SK-N-SH treated with all-trans-retinoic acid at 6 μM for 48 hours (cell line): ENCODE data around the gene UBASH3A.

ENCODE experiments used
- ATAC-seq: fragments of 200-7000 bp; cut with Tn5 transposase; 3 replicates; pipeline ENCODE4 v1.9.1; 2020; ENCODE audit warnings: mild to moderate bottlenecking, moderate library complexity
- ARNTL ChIP-seq: fragments of 450-650 bp; formaldehyde crosslinking; IDR thresholded peaks from 2 replicates; pipeline ENCODE4 v1.5.0; 2020; ENCODE audit warnings: low read depth, mild to moderate bottlenecking, moderate library complexity, borderline replicate concordance
- BACH2 ChIP-seq: fragments of 250-450 bp; sonication (Bioruptor Pico); IDR thresholded peaks from 2 replicates; pipeline ENCODE4 v1.9.0; 2021; ENCODE audit warnings: mild to moderate bottlenecking, borderline replicate concordance
- CREB5 ChIP-seq: fragments of 250-450 bp; sonication (Bioruptor Pico); IDR thresholded peaks from 2 replicates; pipeline ENCODE4 v1.5.1; 2020; ENCODE audit warnings: low read depth, mild to moderate bottlenecking, moderate library complexity
- CSDC2 ChIP-seq: fragments of 250-450 bp; sonication (Bioruptor Pico); IDR thresholded peaks from 2 replicates; pipeline ENCODE4 v1.5.0; 2020; ENCODE audit warnings: mild to moderate bottlenecking, moderate library complexity
- ESRRG ChIP-seq: fragments of 250-450 bp; sonication (Bioruptor Pico); IDR thresholded peaks from 2 replicates; pipeline ENCODE4 v1.6.1; 2021; ENCODE audit warnings: mild to moderate bottlenecking
- GLIS3 ChIP-seq: fragments of 250-450 bp; sonication (Bioruptor Pico); IDR thresholded peaks from 2 replicates; pipeline ENCODE4 v1.5.0; 2020; ENCODE audit warnings: mild to moderate bottlenecking, moderate library complexity
- ISL1 ChIP-seq: fragments of 250-450 bp; sonication (Bioruptor Pico); IDR thresholded peaks from 2 replicates; pipeline ENCODE4 v2.1.2; 2022; ENCODE audit warnings: mild to moderate bottlenecking, moderate library complexity
- PPARA ChIP-seq: fragments of 250-450 bp; sonication (Bioruptor Pico); IDR thresholded peaks from 2 replicates; pipeline ENCODE4 v1.5.0; 2020; ENCODE audit warnings: mild to moderate bottlenecking, borderline replicate concordance
- RARB ChIP-seq: fragments of 250-450 bp; sonication (Bioruptor Pico); IDR thresholded peaks from 2 replicates; pipeline ENCODE4 v1.8.0; 2021; ENCODE audit warnings: mild to moderate bottlenecking, moderate library complexity
- SNAI2 ChIP-seq: fragments of 250-450 bp; sonication (Bioruptor Pico); IDR thresholded peaks from 2 replicates; pipeline ENCODE4 v1.5.0; 2020; ENCODE audit warnings: mild to moderate bottlenecking, moderate library complexity
- TCF4 ChIP-seq: fragments of 250-450 bp; sonication (Bioruptor Pico); IDR thresholded peaks from 2 replicates; pipeline ENCODE4 v1.8.0; 2021; ENCODE audit warnings: mild to moderate bottlenecking, moderate library complexity, borderline replicate concordance
- TOX ChIP-seq: fragments of 250-450 bp; sonication (Bioruptor Pico); IDR thresholded peaks from 2 replicates; pipeline ENCODE4 v1.8.0; 2021; ENCODE audit warnings: mild to moderate bottlenecking, moderate library complexity, borderline replicate concordance
- TSHZ2 ChIP-seq: fragments of 250-450 bp; sonication (Bioruptor Pico); IDR thresholded peaks from 2 replicates; pipeline ENCODE4 v1.5.0; 2020; ENCODE audit warnings: mild to moderate bottlenecking, moderate library complexity
- ZC3H10 ChIP-seq: fragments of 250-450 bp; sonication (Bioruptor Pico); IDR thresholded peaks from 2 replicates; pipeline ENCODE4 v1.5.1; 2021; ENCODE audit warnings: mild to moderate bottlenecking, moderate library complexity
- ZFP3 ChIP-seq: fragments of 250-450 bp; sonication (Bioruptor Pico); IDR thresholded peaks from 2 replicates; pipeline ENCODE4 v1.5.0; 2020; ENCODE audit warnings: mild to moderate bottlenecking, moderate library complexity
- ZFP30 ChIP-seq: fragments of 450-650 bp; formaldehyde crosslinking; IDR thresholded peaks from 2 replicates; pipeline ENCODE4 v1.5.0; 2022; ENCODE audit warnings: mild to moderate bottlenecking, moderate library complexity
- ZNF565 ChIP-seq: fragments of 450-650 bp; formaldehyde crosslinking; conservative IDR thresholded peaks from 2 replicates; pipeline ENCODE4 v1.5.0; 2020; ENCODE audit warnings: low read depth, mild to moderate bottlenecking, moderate library complexity
- ZNF70 ChIP-seq: fragments of 450-650 bp; formaldehyde crosslinking; IDR thresholded peaks from 2 replicates; pipeline ENCODE4 v1.5.0; 2020; ENCODE audit warnings: mild to moderate bottlenecking, moderate library complexity
- ZNF8 ChIP-seq: fragments of 450-650 bp; formaldehyde crosslinking; IDR thresholded peaks from 2 replicates; pipeline ENCODE4 v1.5.0; 2020; ENCODE audit warnings: mild to moderate bottlenecking, moderate library complexity
- TF ChIP-seq, protein P1 (sequence below): fragments of 250-450 bp; sonication (Bioruptor Pico); IDR thresholded peaks from 2 replicates; pipeline ENCODE4 v1.5.1; 2021; ENCODE audit warnings: mild to moderate bottlenecking, moderate library complexity
- TF ChIP-seq, protein P2 (sequence below): fragments of 250-450 bp; sonication (Bioruptor Pico); IDR thresholded peaks from 2 replicates; pipeline ENCODE4 v1.8.0; 2021; ENCODE audit warnings: low read depth, mild to moderate bottlenecking, moderate library complexity, borderline replicate concordance
- TF ChIP-seq, protein P3 (sequence below): fragments of 250-450 bp; sonication (Bioruptor Pico); IDR thresholded peaks from 2 replicates; pipeline ENCODE4 v1.8.0; 2020; ENCODE audit warnings: mild to moderate bottlenecking, moderate library complexity, borderline replicate concordance

UBASH3A gene, protein sequence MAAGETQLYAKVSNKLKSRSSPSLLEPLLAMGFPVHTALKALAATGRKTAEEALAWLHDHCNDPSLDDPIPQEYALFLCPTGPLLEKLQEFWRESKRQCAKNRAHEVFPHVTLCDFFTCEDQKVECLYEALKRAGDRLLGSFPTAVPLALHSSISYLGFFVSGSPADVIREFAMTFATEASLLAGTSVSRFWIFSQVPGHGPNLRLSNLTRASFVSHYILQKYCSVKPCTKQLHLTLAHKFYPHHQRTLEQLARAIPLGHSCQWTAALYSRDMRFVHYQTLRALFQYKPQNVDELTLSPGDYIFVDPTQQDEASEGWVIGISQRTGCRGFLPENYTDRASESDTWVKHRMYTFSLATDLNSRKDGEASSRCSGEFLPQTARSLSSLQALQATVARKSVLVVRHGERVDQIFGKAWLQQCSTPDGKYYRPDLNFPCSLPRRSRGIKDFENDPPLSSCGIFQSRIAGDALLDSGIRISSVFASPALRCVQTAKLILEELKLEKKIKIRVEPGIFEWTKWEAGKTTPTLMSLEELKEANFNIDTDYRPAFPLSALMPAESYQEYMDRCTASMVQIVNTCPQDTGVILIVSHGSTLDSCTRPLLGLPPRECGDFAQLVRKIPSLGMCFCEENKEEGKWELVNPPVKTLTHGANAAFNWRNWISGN

DNA sequence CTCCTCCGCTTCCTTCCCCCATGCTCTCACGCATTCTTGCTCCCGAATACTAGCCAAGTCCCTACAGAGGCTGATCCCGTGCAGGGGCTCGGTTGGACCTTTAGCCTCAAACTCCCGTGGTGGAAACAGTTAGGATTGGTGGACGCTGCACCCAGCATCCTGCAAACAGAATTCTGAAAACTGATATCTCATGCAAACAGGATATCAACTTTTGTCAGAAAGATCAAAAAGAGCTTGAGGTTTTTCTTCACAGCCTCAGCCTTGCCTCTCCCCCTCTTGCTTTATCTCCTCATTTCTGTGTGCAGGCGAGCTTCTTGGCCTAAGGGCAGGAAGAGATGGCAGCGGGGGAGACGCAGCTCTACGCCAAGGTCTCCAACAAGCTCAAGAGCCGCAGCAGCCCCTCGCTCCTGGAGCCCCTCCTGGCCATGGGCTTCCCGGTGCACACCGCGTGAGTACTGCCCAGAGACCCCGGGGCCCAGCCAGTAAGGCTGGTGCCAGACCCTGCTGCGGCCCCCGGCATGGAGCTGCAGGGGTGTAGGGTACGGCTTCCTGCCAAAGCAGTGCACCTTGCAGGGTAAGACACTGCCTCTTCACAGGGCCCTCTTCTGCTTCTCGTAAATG lies at the start of gene UBASH3A:
UBASH3A (plus strand) TSS at position 292 of the 621 bp plus-strand sequence; CDS start at position 336, 44 bp downstream.
- no peak for ATAC-seq
- TF ChIP-seq TOX (no peak), GLIS3 (CRISPR knock-in tag) (no peak), CSDC2 (no peak), TSHZ2 (CRISPR knock-in tag) (no peak), PPARA (CRISPR knock-in tag) (no peak), ZFP3 (CRISPR knock-in tag) (no peak)

DNA sequence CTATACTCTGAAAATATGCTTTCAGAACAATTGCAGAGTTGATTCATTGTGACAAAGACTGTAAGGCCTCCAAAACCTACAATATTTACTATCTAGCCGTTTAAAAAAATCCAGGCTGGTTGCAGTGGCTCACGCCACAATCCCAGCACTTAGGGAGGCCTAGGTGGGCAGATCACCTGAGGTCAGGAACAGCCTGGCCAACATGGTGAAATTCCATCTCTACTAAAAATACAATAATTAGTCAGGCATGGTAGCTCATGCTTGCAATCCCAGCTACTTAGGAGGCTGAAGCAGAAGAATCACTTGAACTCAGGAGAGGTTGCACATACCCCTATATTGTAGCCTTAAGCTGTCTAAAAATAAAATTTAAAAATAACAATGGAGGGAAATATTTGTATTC lies 47.7 kb upstream of the UBASH3A start:
- no peak for ATAC-seq
- TF ChIP-seq BACH2: no peak
- no peak for TF ChIP-seq ZNF8 (CRISPR knock-in tag)
- TF ChIP-seq ZFP30 (CRISPR knock-in tag): no peak

DNA sequence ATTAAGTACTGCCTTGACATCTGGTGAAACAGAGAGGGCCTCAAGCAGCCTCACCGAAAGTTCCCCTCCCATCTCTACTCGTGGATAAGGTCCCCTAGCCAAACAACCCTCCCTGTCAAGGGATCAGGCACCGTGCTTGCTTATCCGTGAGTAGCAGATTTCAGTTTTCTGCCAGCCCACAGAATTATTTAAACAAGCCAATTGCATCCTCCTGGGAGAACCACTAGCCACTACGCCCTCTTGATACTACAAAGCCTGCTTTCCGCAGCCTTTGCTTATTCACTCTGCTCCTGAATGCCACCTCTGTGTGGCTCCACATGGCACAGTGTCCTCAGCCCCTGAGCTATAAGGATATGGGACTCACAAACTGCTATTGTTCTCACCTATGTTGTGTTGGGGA lies 47.1 kb upstream of the UBASH3A start:
- TF ChIP-seq ZNF8 (CRISPR knock-in tag) (no peak), TCF4 (no peak), ESRRG (CRISPR knock-in tag) (no peak), RARB (no peak), ZNF565 (no peak), SNAI2 (no peak), GLIS3 (CRISPR knock-in tag) (no peak), TOX (no peak), TSHZ2 (CRISPR knock-in tag) (no peak), CSDC2 (no peak), ZC3H10 (CRISPR knock-in tag) (no peak), CREB5 (no peak), ARNTL (CRISPR knock-in tag) (no peak), ISL1 (CRISPR knock-in tag) (no peak)
- TF ChIP-seq, protein P1, sequence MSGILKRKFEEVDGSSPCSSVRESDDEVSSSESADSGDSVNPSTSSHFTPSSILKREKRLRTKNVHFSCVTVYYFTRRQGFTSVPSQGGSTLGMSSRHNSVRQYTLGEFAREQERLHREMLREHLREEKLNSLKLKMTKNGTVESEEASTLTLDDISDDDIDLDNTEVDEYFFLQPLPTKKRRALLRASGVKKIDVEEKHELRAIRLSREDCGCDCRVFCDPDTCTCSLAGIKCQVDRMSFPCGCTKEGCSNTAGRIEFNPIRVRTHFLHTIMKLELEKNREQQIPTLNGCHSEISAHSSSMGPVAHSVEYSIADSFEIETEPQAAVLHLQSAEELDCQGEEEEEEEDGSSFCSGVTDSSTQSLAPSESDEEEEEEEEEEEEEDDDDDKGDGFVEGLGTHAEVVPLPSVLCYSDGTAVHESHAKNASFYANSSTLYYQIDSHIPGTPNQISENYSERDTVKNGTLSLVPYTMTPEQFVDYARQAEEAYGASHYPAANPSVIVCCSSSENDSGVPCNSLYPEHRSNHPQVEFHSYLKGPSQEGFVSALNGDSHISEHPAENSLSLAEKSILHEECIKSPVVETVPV (CRISPR knock-in tag): no peak
- no peak for ATAC-seq

- TF ChIP-seq BACH2 (no peak), RARB (no peak), SNAI2 (no peak), ZNF8 (CRISPR knock-in tag) (no peak), ZFP3 (CRISPR knock-in tag) (no peak), ZC3H10 (CRISPR knock-in tag) (no peak), ISL1 (CRISPR knock-in tag) (no peak), ZNF70 (CRISPR knock-in tag) (no peak), CSDC2 (no peak), ZNF565 (no peak)
- TF ChIP-seq, protein P2, sequence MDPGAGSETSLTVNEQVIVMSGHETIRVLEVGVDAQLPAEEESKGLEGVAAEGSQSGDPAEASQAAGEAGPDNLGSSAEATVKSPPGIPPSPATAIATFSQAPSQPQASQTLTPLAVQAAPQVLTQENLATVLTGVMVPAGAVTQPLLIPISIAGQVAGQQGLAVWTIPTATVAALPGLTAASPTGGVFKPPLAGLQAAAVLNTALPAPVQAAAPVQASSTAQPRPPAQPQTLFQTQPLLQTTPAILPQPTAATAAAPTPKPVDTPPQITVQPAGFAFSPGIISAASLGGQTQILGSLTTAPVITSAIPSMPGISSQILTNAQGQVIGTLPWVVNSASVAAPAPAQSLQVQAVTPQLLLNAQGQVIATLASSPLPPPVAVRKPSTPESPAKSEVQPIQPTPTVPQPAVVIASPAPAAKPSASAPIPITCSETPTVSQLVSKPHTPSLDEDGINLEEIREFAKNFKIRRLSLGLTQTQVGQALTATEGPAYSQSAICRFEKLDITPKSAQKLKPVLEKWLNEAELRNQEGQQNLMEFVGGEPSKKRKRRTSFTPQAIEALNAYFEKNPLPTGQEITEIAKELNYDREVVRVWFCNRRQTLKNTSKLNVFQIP (CRISPR knock-in tag): no peak
- TF ChIP-seq, protein P3, sequence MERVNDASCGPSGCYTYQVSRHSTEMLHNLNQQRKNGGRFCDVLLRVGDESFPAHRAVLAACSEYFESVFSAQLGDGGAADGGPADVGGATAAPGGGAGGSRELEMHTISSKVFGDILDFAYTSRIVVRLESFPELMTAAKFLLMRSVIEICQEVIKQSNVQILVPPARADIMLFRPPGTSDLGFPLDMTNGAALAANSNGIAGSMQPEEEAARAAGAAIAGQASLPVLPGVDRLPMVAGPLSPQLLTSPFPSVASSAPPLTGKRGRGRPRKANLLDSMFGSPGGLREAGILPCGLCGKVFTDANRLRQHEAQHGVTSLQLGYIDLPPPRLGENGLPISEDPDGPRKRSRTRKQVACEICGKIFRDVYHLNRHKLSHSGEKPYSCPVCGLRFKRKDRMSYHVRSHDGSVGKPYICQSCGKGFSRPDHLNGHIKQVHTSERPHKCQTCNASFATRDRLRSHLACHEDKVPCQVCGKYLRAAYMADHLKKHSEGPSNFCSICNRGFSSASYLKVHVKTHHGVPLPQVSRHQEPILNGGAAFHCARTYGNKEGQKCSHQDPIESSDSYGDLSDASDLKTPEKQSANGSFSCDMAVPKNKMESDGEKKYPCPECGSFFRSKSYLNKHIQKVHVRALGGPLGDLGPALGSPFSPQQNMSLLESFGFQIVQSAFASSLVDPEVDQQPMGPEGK: no peak
- no peak for ATAC-seq
Measured at GRCh38 chr21:42357307-42357706, 46.4 kb upstream of the UBASH3A start.
